Right lobe of liver (tissue), 6 donors: ENCODE results near the gene F8. TPM values are rescaled to one million over a fixed set of nuclear protein-coding genes. Genes with fewer than 3 reads are reported as not detected.
"Not testable (repeated sequence)": the region's sequence is repeated elsewhere in the genome, so short reads cannot be mapped to it uniquely, and the experiment has no call there.

Source experiments
- ATAC-seq, 4 donors: fragments of 200-7000 bp; cut with Tn5 transposase; one replicate each; pipeline ENCODE4 v1.9.1; 2020; ENCODE audit warnings: mild to moderate bottlenecking in 4 of 4, moderate library complexity in 4 of 4
- DNase-seq, 3 donors: peaks; one replicate each; pipeline ENCODE4 v3.0.0-alpha.2; 2020
- H3K27ac ChIP-seq, 3 donors: fragments of 200-600 bp; one replicate each; pipeline ENCODE4 v1.8.0; 2022
- H3K27me3 ChIP-seq, 2 donors: fragments of 200-600 bp; one replicate each; pipeline ENCODE4 v1.8.0; 2022
- H3K36me3 ChIP-seq, 4 donors: fragments of 200-600 bp; sonication (generic) in 1 of 4; one replicate each; pipeline versions ENCODE4 v1.5.1 to v1.8.0; 2017 to 2022; ENCODE audit warnings: control low read depth in 1 of 4
- H3K4me1 ChIP-seq, 4 donors: fragments of 200-600 bp; sonication (generic) in 1 of 4; one replicate each; pipeline versions ENCODE4 v1.5.1 to v1.8.0; 2017 to 2022; ENCODE audit warnings: control low read depth in 1 of 4
- H3K4me3 ChIP-seq, 3 donors: fragments of 200-600 bp; one replicate each; pipeline ENCODE4 v1.8.0; 2022
- H3K9me3 ChIP-seq, 4 donors: fragments of 200-600 bp; sonication (generic) in 1 of 4; one replicate each; pipeline versions ENCODE4 v1.5.1 to v1.8.0; 2017 to 2022; ENCODE audit warnings: control low read depth in 1 of 4
- POLR2A ChIP-seq: fragments of 450-650 bp; IDR thresholded peaks from one replicate; pipeline ENCODE4 v1.6.1; 2017; ENCODE audit warnings: antibody characterized with exemption, mild to moderate bottlenecking
- WGBS: methylation state at CpG from one replicate; pipeline ENCODE4 v1.1.6; 2018; ENCODE audit warnings: low coverage, low lambda C conversion rate; ENCODE audit not compliant: insufficient coverage; ENCODE audit errors: missing lambda C conversion rate; 5-methylcytosine and 5-hydroxymethylcytosine counted together
- intact Hi-C, 2 donors: fragments of 100-400 bp; cut with DNase I; formaldehyde crosslinking; loops; one replicate each; pipeline versions ENCODE4 v1.11.2 to v1.14.1; 2022
- total RNA-seq, 6 experiments: library from RNA; depleted of rRNA in 2 of 6; stranded (reverse); fragments of >200 nt in 2 of 6; fragmentation: NEBNext Ultra II Directional in 3 of 6; extraction: Animal tissue kit (Norgen Biotek cat#: 25700) in 3 of 6; gene quantifications; one replicate each; pipeline versions ENCODE4 v1.1.0 to v1.2.4, GENCODE V29; 2016 to 2023
- TF ChIP-seq, protein P1 (sequence below), 4 donors: fragments of 200-600 bp in 3 of 4; fragments of 450-650 bp in 1 of 4; IDR thresholded peaks; one replicate each; pipeline versions ENCODE4 v1.5.1 to v1.8.0; 2016 to 2022; ENCODE audit warnings: antibody characterized with exemption in 4 of 4, mild to moderate bottlenecking in 2 of 4
- donor health status: DM: no; HTN: yes; CAD: no.
- donor health status: DM: no; HTN: no; CAD: no.
- donor health status: DM: no; HTN: no; CAD: no.
- donor health status: DM: no; HTN: yes; CAD: no.
- donor health status: DM: no; HTN: yes; CAD: no.

The F8 gene
- total RNA-seq, 6 experiments from 2014 or later, result 19.4 to 36.2 (median 26.3) TPM

DNA sequence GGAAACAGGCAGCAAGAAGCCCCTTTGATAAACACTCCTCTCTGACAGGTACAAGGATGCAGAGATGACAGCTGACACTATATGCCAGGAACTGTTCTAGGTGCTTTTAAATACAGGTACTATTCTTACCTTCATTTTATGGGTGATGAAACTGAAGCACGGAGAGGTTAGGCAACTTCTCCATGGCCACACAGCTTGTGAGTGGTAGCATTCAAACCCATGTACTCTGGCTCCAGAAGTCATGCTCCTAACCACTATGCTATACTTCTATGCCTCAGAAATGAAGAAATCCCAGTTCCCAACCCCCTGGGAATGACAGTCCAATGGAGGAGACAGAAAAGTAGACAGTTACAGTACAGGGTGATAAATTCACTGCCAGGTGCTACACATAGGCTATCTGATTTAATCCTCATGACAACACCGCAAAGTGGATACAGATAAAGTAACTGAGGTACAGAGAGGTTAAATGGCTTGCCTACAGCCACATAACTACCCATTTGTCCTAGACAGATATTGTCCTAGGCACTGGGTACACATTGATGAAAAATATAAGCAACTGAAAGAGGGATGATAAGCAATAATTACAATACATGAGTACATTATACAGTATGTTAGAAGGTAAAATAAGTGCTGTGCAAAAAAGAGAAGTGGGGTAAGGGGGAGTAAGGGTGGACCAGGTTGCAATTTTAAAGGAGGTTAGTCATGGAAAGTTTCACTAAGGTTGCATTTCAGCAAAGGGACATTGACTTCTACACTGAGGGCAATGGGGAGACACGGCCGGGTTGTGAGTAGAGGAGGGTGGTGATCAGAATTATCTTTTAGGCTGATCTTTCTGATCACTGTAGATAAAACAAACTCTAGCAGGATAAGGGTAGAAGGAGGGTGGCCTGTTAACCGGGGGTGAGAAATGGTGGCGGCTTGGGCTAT is 1.6 kb upstream of the F8 start:
- intact Hi-C loops, result no loop called here
- H3K27me3 ChIP-seq, result no peaks in the 10 kb centered on the region
- no peaks in the 10 kb centered on the region for H3K9me3 ChIP-seq
- no peak overlapping the region for H3K27ac ChIP-seq
- no peaks in the 10 kb centered on the region for H3K4me1 ChIP-seq
- H3K4me3 ChIP-seq, result no peak overlapping the region
- H3K36me3 ChIP-seq, result no peaks in the 10 kb centered on the region
- TF ChIP-seq, protein P1, sequence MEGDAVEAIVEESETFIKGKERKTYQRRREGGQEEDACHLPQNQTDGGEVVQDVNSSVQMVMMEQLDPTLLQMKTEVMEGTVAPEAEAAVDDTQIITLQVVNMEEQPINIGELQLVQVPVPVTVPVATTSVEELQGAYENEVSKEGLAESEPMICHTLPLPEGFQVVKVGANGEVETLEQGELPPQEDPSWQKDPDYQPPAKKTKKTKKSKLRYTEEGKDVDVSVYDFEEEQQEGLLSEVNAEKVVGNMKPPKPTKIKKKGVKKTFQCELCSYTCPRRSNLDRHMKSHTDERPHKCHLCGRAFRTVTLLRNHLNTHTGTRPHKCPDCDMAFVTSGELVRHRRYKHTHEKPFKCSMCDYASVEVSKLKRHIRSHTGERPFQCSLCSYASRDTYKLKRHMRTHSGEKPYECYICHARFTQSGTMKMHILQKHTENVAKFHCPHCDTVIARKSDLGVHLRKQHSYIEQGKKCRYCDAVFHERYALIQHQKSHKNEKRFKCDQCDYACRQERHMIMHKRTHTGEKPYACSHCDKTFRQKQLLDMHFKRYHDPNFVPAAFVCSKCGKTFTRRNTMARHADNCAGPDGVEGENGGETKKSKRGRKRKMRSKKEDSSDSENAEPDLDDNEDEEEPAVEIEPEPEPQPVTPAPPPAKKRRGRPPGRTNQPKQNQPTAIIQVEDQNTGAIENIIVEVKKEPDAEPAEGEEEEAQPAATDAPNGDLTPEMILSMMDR (IDR thresholded peaks at IDR 0.05), result no peak
- TF ChIP-seq POLR2A, result no peak
- DNase-seq (no peak), ATAC-seq (no peak)
- 85% methylated on average over 3 of the region's 6 CpGs for WGBS

DNA sequence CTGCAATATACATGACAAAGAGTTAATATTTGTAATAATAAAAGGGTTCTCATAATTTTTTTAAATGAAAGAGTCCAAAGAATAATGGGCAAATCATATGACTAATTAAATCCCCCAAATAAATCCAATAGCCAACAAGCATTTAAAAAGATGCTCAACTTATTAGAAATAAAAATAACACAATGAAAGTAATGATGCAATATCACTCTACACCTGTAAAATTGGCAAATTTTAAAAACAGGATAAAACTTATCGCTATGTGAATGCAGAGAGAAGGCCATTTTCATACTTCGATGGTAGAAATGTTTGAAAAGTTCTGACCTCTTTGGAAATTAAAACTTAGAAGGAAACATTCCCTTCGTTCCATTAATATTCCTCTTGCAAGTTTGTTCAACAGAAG is 1.9 kb downstream of the F8 start:
- H3K27me3 ChIP-seq, result no peaks in the 10 kb centered on the region
- H3K4me1 ChIP-seq, result no peaks in the 10 kb centered on the region
- no peak for TF ChIP-seq POLR2A
- TF ChIP-seq, protein P1 (IDR thresholded peaks at IDR 0.05), result no peak
- DNase-seq, result no peak
- intact Hi-C loops, result no loop called here
- H3K36me3 ChIP-seq, result no peaks in the 10 kb centered on the region
- 66% methylated on average over 3 of the region's 3 CpGs for WGBS
- no peak overlapping the region for H3K27ac ChIP-seq
- H3K4me3 ChIP-seq, result no peak overlapping the region
- no peaks in the 10 kb centered on the region for H3K9me3 ChIP-seq
- no peak for ATAC-seq

DNA sequence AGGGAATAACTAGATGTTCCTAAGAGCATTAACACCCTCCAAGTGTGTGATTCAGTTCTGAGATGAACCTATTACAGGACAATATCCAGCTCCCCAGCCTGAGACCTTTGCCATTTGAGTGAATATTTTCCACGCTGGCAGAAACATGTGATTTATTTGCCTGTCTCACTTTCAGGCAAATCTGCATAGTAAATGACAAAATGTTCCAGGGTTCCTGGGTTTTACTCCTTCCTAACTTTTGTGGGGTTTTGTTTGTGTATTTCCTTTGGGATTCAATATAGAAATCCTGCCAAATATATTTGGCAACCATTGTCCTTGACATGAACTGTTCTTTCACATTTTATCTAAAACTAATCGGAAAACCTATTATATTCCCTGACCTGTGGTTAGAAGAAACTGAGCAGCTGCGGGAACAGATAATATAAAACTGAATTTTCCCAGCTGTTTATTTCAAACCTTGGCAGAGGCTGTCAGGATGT is 12.5 kb downstream of the F8 start:
- Histone ChIP-seq H3K4me3 (no peak overlapping the region), H3K27me3 (no peaks in the 10 kb centered on the region), H3K27ac (peak overlapping the region; percentile 74 to 85 (median 80)), H3K4me1 (peaks cover 0 to 24% (median 10%) of the 10 kb centered on the region in 4 donors), H3K36me3 (no peaks in the 10 kb centered on the region), H3K9me3 (no peaks in the 10 kb centered on the region)
- intact Hi-C loops, result no loop called here
- 14% methylated on average over 3 of the region's 3 CpGs for WGBS
- DNase-seq (peak in 1 of 3 donors; percentile 51), ATAC-seq (peak; percentile 49 to 75 (median 64))
- TF ChIP-seq, protein P1 (IDR thresholded peaks at IDR 0.05), result no peak
- TF ChIP-seq POLR2A, result no peak

DNA sequence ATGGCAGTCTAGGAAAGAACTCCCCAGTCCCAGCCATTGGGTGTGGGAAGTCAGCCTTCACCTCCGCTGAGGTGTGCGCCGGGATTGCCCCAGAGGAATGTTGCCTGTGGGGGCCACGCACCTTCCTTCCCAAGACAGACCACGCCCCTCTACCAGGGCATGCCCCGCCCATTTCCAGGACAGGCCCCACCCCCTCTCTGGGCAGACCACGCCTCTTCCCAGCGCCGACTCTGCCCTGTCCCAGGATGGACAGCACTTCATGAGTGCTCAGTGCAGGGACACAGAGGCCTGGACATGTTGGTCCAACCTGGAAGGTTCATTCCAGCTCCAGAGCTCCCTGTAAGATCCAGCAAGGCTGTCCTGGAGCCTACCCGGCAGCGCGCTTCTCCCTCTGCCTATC is 13.9 kb downstream of the F8 start:
- Histone ChIP-seq H3K4me1 (peaks cover 0 to 24% (median 10%) of the 10 kb centered on the region in 4 donors), H3K27ac (peak overlapping the region; percentile 60 to 80 (median 75))
- H3K9me3 ChIP-seq, H3K27me3 ChIP-seq, DNase-seq, H3K4me3 ChIP-seq, intact Hi-C loops, H3K36me3 ChIP-seq: not testable (repeated sequence)
- peak; percentile 26 to 53 (median 32) for ATAC-seq
- WGBS, result 84% methylated on average over 3 of the region's 12 CpGs

DNA sequence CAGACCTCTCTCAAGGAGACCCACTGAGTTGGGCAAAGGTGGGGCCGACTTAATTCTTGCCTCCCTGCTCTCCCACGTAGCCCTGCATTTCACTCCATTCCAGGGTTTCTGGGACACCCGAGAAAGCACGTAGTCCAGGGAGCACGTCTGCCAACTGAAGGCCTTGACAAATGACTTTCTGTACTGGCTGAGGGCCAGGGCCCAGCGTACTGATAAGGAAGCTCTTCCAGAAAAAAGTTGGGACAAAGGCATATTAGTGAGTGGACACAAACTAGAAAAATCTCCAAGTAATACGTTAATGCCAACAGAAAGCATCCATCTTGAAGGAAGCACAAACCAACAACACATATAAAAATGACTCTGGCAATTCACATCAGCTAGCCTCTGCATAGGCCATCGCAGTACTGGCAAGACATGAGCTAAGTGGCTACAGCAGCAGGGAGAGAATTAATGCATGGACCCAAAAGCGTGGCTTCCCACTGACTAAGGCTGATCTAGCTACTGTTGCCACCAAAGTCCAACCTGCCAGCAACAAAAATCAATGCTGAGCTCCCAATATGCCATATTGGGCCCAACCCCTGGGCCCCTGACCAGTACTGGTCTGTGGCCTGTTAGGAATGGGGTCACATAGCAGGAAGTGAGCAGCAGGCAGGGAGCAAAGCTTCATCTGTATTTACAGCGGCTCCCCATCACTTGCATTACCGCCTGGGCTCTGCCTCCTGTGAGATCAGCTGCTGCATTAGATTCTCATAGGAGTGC is 15.4 kb downstream of the F8 start:
- H3K36me3 ChIP-seq, H3K4me3 ChIP-seq, H3K9me3 ChIP-seq, intact Hi-C loops, H3K27me3 ChIP-seq: not testable (repeated sequence)
- Histone ChIP-seq H3K27ac (peak overlapping the region; percentile 60 to 80 (median 75)), H3K4me1 (peaks cover 0 to 24% (median 10%) of the 10 kb centered on the region in 4 donors)
- DNase-seq (peak in 2 of 3 donors; percentile 45 to 49), ATAC-seq (peak; percentile 65 to 76 (median 71))
- 32% methylated on average over 4 of the region's 11 CpGs for WGBS

DNA sequence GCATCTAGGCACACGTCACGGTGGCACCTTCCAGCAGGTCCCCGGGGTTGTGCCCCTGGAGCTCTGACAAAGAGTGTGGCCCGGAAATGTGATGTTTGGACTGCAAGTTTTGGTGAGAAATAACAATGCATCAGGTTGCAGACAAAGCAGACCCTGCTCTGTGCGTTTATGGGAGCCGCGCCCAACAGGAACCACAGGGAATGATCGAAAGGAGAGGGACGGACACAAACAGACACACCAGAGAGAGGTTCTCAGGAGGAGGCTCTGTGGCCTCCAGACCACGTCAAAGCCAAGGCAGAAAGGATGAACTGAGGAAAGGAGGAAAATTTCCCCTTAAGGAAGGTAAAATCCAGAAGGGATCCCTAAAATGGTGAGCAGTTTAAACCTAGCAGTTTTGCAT is 16.1 kb downstream of the F8 start:
- WGBS, result no CpG with 5 or more reads among the region's 10 CpGs
- H3K4me3 ChIP-seq, DNase-seq, H3K9me3 ChIP-seq, ATAC-seq, intact Hi-C loops, H3K27me3 ChIP-seq, H3K27ac ChIP-seq, H3K36me3 ChIP-seq: not testable (repeated sequence)
- H3K4me1 ChIP-seq, result peaks cover 0 to 24% (median 10%) of the 10 kb centered on the region in 4 donors
